Endothelial cell (in vitro differentiated cells): ENCODE data around the gene CARD8. TPM values are rescaled to one million over a fixed set of nuclear protein-coding genes. Genes with fewer than 3 reads are reported as not detected.

Source experiments
- DNase-seq: peaks from one replicate; pipeline ENCODE4 v3.0.0; 2021; ENCODE audit warnings: low spot score
- H3K27ac Mint-ChIP-seq: one replicate; pipeline ENCODE4 v1.8.0; 2021; ENCODE audit warnings: mixed read lengths, inconsistent platforms; ENCODE audit not compliant: unreplicated experiment
- H3K27me3 Mint-ChIP-seq: one replicate; pipeline ENCODE4 v1.8.0; 2021; ENCODE audit warnings: mild to moderate bottlenecking, moderate library complexity, mixed read lengths, inconsistent platforms; ENCODE audit not compliant: unreplicated experiment
- H3K36me3 Mint-ChIP-seq: one replicate; pipeline ENCODE4 v1.8.0; 2021; ENCODE audit warnings: mild to moderate bottlenecking, low read depth, mixed read lengths, inconsistent platforms; ENCODE audit not compliant: unreplicated experiment
- H3K4me1 Mint-ChIP-seq: one replicate; pipeline ENCODE4 v1.8.0; 2021; ENCODE audit warnings: mild to moderate bottlenecking, mixed read lengths, inconsistent platforms; ENCODE audit not compliant: unreplicated experiment
- H3K4me3 Mint-ChIP-seq: one replicate; pipeline ENCODE4 v1.8.0; 2021; ENCODE audit warnings: mild to moderate bottlenecking, mixed read lengths, inconsistent platforms; ENCODE audit not compliant: unreplicated experiment
- H3K9me3 Mint-ChIP-seq: one replicate; pipeline ENCODE4 v1.8.0; 2021; ENCODE audit warnings: mixed read lengths, inconsistent platforms; ENCODE audit not compliant: unreplicated experiment
- CTCF ChIP-seq: fragments of 200-600 bp; sonication (generic); IDR thresholded peaks from one replicate; pipeline ENCODE4 v1.5.0; 2021; ENCODE audit warnings: antibody characterized with exemption; ENCODE audit not compliant: unreplicated experiment
- total RNA-seq: library from RNA; stranded (reverse); fragmentation: NEBNext Ultra II Directional; extraction: Animal tissue kit (Norgen Biotek cat#: 25700); gene quantifications from one replicate; pipeline ENCODE4 v1.2.1, GENCODE V29; 2021; ENCODE audit not compliant: unreplicated experiment

CARD8 gene
- total RNA-seq, 1 donor from 2014 or later: 210 TPM

GRCh38 chr19:48194844-48195830, 60.6 kb downstream of the CARD8 start:
- H3K9me3 Mint-ChIP-seq: no peaks in the 10 kb centered on the region
- no peak for DNase-seq
- H3K4me1 Mint-ChIP-seq: peaks cover 8% of the 10 kb centered on the region
- no peak for TF ChIP-seq CTCF
- H3K27ac Mint-ChIP-seq: no peak overlapping the region
- peak overlapping the region; percentile 15 for H3K4me3 Mint-ChIP-seq
- peaks cover 10% of the 10 kb centered on the region for H3K36me3 Mint-ChIP-seq
- H3K27me3 Mint-ChIP-seq: peaks cover 8% of the 10 kb centered on the region

GRCh38 chr19:48194041-48194843, 61.5 kb downstream of the CARD8 start:
- H3K4me3 Mint-ChIP-seq: no peak overlapping the region
- no peaks in the 10 kb centered on the region for H3K9me3 Mint-ChIP-seq
- no peak overlapping the region for H3K27ac Mint-ChIP-seq
- peaks cover 6% of the 10 kb centered on the region for H3K27me3 Mint-ChIP-seq
- peaks cover 8% of the 10 kb centered on the region for H3K4me1 Mint-ChIP-seq
- peak; percentile 33 for DNase-seq
- H3K36me3 Mint-ChIP-seq: peaks cover 10% of the 10 kb centered on the region
- TF ChIP-seq CTCF: peak; percentile 80

DNA sequence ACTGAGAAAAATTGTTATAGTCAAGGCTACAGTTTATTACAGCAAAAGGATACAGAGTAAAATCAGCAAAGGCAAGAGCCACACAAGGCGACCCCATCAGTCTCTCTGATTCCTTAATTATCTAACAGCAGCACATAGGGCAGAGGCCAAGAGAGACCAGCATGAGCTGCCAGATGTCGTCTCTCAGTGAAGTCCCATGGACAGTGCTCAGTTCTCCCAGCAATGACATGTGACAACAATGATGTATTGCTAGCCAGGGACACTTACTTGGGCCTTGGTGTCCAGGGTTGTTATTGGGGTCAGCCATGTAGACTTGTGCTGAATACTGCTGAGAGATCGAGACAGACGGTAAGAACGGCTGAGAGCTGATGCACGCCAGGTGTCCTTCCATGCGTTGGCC, 63.0 kb downstream of the CARD8 start:
- no peaks in the 10 kb centered on the region for H3K9me3 Mint-ChIP-seq
- H3K4me1 Mint-ChIP-seq: peaks cover 8% of the 10 kb centered on the region
- H3K36me3 Mint-ChIP-seq: peaks cover 17% of the 10 kb centered on the region
- no peak for TF ChIP-seq CTCF
- DNase-seq: no peak
- no peak overlapping the region for H3K27ac Mint-ChIP-seq
- H3K4me3 Mint-ChIP-seq: peak overlapping the region; percentile 63
- peaks cover 6% of the 10 kb centered on the region for H3K27me3 Mint-ChIP-seq

GRCh38 chr19:48190885-48191284, 64.8 kb downstream of the CARD8 start:
- Mint-ChIP-seq H3K9me3 (no peaks in the 10 kb centered on the region), H3K4me1 (no peaks in the 10 kb centered on the region), H3K4me3 (no peak overlapping the region)

More at GRCh38 chr19:48190885-48191284, 64.8 kb downstream of the CARD8 start:
- DNase-seq: no peak
- TF ChIP-seq CTCF: no peak
- no peak overlapping the region for H3K27ac Mint-ChIP-seq
- peaks cover 19% of the 10 kb centered on the region for H3K36me3 Mint-ChIP-seq
- peaks cover 4% of the 10 kb centered on the region for H3K27me3 Mint-ChIP-seq
